ENCODE data around the gene F2RL1. TPM values are rescaled to one million over a fixed set of nuclear protein-coding genes. Genes with fewer than 3 reads are reported as not detected.
"Not testable (repeated sequence)": the region's sequence is repeated elsewhere in the genome, so short reads cannot be mapped to it uniquely, and the experiment has no call there.

F2RL1 gene
- total RNA-seq, 2 donors from 2014 or later = 17.5 to 20.2 TPM

DNA sequence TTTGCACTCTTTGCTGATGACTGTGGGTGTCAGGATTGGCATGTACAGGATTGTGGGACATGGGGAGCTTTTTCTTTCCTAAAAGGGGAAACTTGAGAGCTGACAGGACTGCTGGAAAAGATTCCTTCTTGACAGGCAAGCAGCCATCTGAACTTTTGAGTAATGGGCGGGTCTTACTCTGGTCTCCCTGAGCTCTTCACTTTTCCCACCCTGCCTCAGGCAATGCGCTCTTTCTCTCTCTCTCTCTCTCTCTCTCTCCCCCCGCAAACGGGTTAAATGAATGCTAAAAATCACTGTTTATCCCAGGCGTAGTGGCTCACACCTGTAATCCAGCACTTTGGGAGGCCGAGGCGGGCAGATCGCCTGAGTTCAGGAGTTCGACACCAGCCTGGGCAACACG, 37.1 kb upstream of the F2RL1 start:
- DNase-seq (no peak), ATAC-seq (no peak)
- Histone ChIP-seq H3K27ac (no peak overlapping the region), H3K4me3 (no peak overlapping the region), H3K36me3 (replicated peaks in 1 of 2; ENCODE audit: insufficient read depth in 1 of 2, low read depth in 2 of 2) (no peaks in the 10 kb centered on the region), H3K4me1 (no peaks in the 10 kb centered on the region), H3K27me3 (no peaks in the 10 kb centered on the region), H3K9me3 (no peaks in the 10 kb centered on the region)
- intact Hi-C loops (cut with DNase I) = no loop called here
- 69 to 74% methylated on average over 10 of the region's 10 CpGs for WGBS, 2 donors
- TF ChIP-seq POLR2A (IDR thresholded peaks at IDR 0.05) = no peak
- TF ChIP-seq, protein P1, sequence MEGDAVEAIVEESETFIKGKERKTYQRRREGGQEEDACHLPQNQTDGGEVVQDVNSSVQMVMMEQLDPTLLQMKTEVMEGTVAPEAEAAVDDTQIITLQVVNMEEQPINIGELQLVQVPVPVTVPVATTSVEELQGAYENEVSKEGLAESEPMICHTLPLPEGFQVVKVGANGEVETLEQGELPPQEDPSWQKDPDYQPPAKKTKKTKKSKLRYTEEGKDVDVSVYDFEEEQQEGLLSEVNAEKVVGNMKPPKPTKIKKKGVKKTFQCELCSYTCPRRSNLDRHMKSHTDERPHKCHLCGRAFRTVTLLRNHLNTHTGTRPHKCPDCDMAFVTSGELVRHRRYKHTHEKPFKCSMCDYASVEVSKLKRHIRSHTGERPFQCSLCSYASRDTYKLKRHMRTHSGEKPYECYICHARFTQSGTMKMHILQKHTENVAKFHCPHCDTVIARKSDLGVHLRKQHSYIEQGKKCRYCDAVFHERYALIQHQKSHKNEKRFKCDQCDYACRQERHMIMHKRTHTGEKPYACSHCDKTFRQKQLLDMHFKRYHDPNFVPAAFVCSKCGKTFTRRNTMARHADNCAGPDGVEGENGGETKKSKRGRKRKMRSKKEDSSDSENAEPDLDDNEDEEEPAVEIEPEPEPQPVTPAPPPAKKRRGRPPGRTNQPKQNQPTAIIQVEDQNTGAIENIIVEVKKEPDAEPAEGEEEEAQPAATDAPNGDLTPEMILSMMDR (IDR thresholded peaks at IDR 0.05) = no peak

DNA sequence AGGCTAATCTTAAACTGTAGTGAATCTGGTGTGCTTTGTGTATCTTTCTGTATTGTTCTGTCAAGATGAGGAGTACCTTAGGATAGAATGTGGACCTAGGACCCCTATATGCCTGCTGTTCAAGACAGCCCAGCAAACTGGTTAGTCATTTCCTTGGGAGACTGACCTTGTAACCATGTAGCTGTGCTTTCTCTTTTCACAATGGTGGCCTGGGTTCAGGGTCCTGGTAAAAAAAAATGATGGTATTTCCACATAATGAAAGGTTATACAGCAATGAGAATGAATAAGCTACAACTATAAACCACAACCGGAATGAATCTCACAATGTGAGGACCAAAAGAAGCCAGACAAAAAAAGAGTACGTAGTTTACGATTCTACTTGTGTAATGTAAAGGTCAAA, 36.4 kb upstream of the F2RL1 start:
- intact Hi-C loops (cut with DNase I) = no loop called here
- no peak for TF ChIP-seq POLR2A (IDR thresholded peaks at IDR 0.05)
- TF ChIP-seq, protein P1 (IDR thresholded peaks at IDR 0.05) = no peak
- ATAC-seq = no peak
- no peak overlapping the region for H3K4me3 ChIP-seq
- 75 to 93% methylated on average over 3 of the region's 3 CpGs for WGBS, 2 donors
- H3K9me3 ChIP-seq = no peaks in the 10 kb centered on the region
- H3K27ac ChIP-seq = no peak overlapping the region
- peaks cover 5% of the 10 kb centered on the region for H3K4me1 ChIP-seq
- no peaks in the 10 kb centered on the region for H3K27me3 ChIP-seq
- DNase-seq = no peak
- no peaks in the 10 kb centered on the region for H3K36me3 ChIP-seq (replicated peaks in 1 of 2; ENCODE audit: insufficient read depth in 1 of 2, low read depth in 2 of 2)

DNA sequence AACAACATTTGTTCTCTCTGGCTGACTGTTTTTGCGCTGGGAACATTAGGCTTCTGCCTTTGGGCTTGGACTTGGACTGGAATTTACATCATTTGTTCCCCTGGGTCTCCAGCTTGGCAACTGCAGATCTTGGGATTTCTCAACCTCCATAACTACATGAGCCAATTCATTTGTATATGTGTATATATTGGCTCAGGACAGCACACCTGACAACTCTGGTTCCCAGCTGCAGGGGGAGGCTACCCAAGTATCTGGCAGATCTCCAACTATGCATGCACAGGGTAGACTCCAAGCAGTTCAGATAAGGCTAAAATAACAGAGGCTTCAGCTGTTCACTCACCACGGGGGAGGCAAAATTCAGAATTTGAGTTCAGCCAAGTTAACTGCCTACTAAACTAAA, 31.6 kb upstream of the F2RL1 start:
- TF ChIP-seq POLR2A (IDR thresholded peaks at IDR 0.05) = no peak
- TF ChIP-seq, protein P1 (IDR thresholded peaks at IDR 0.05) = no peak
- Histone ChIP-seq H3K4me3 (no peak overlapping the region), H3K36me3 (replicated peaks in 1 of 2; ENCODE audit: insufficient read depth in 1 of 2, low read depth in 2 of 2) (no peaks in the 10 kb centered on the region), H3K27ac (peak overlapping the region in 3 of 4 donors; percentile 47 to 77 (median 70)), H3K27me3 (no peaks in the 10 kb centered on the region), H3K4me1 (peaks cover 20% of the 10 kb centered on the region), H3K9me3 (no peaks in the 10 kb centered on the region)
- 24 to 69% methylated on average over 1 to 2 of the region's 2 CpGs for WGBS, 2 donors
- intact Hi-C loops (cut with DNase I) = no loop called here
- ATAC-seq (peak; percentile 57), DNase-seq (peak; percentile 29 to 62 (median 48))

DNA sequence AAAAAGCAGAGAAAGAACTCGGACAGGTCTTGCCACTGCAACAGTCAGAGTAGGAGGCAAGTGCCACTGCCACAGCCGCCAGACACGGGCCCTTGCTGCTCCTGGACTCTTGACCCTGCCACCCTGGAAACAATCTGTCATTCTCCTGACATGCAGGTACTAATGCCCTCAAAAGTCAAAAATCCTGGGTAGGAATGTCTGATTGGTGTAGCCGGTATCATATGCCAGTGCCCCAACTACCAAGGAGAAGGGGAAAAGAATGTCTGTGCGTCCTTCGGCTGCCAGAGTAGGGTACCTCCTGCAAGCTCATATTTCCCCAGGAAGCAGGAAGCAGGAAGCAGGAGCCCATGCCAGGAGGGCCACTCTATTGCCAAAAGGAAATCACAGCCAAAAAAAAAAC, 30.5 kb upstream of the F2RL1 start:
- Histone ChIP-seq H3K27me3 (no peaks in the 10 kb centered on the region), H3K9me3 (no peaks in the 10 kb centered on the region), H3K27ac (peak overlapping the region; percentile 47 to 77 (median 60)), H3K4me3 (no peak overlapping the region), H3K36me3 (replicated peaks in 1 of 2; ENCODE audit: insufficient read depth in 1 of 2, low read depth in 2 of 2) (no peaks in the 10 kb centered on the region), H3K4me1 (peaks cover 20% of the 10 kb centered on the region)
- ATAC-seq = peak; percentile 74
- TF ChIP-seq, protein P1 (IDR thresholded peaks at IDR 0.05) = no peak
- peak in 1 of 3 donors; percentile 21 for TF ChIP-seq POLR2A (IDR thresholded peaks at IDR 0.05)
- DNase-seq = peak; percentile 34 to 66 (median 57)
- WGBS, 2 donors = 42 to 53% methylated on average over 5 to 6 of the region's 6 CpGs
- intact Hi-C loops (cut with DNase I) = no loop called here

DNA sequence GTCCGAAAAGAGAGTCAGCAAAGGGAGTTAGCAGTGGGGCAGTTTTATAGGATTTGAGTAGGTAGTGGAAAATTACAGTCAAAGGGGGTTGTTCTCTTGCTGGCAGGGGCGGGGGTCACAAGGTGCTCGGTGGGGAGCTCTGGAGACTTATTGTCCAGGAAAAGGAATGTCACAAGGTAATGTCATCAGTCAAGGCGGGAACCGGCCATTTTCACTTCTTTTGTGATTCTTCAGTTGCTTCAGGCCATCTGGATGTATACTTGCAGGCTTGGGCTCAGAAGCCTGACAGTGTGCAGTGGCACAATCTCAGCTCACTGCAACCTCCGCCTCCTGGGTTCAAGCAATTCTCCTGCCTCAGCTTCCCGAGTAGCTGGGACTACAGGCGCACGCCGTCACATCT, 29.6 kb upstream of the F2RL1 start:
- H3K4me3 ChIP-seq; ATAC-seq; H3K9me3 ChIP-seq; H3K36me3 ChIP-seq (replicated peaks in 1 of 2; ENCODE audit: insufficient read depth in 1 of 2, low read depth in 2 of 2); intact Hi-C loops (cut with DNase I); DNase-seq; H3K27me3 ChIP-seq: not testable (repeated sequence)
- Histone ChIP-seq H3K4me1 (peaks cover 20% of the 10 kb centered on the region), H3K27ac (peak overlapping the region in 1 of 4 donors; percentile 70)
- 91 to 96% methylated on average over 10 of the region's 10 CpGs for WGBS, 2 donors
